LNCaP clone FGC (cell line): ENCODE data around the gene EIF3C.
"Not testable (repeated sequence)": the region's sequence is repeated elsewhere in the genome, so short reads cannot be mapped to it uniquely, and the experiment has no call there.

Source experiments
- DNase-seq: peaks from one replicate; pipeline ENCODE4 v3.0.0-alpha.2; 2011; ENCODE audit warnings: low read depth
- H3K4me3 ChIP-seq: 2 replicates; pipeline ENCODE4 v1.5.1; 2011; ENCODE audit warnings: mild to moderate bottlenecking, low read depth, low read length, control low read depth

Gene EIF3C

GRCh38 chr16:28711220-28712083 is at the start of gene EIF3C:
TSS of gene EIF3C (plus strand) at chr16:28711464. CDS start at chr16:28711687, 223 bp downstream.
- DNase-seq, H3K4me3 ChIP-seq: not testable (repeated sequence)

GRCh38 chr16:28666264-28666663 is 45.0 kb upstream of the EIF3C start:
- not testable (repeated sequence) for DNase-seq, H3K4me3 ChIP-seq

GRCh38 chr16:28667480-28667879 is 43.8 kb upstream of the EIF3C start:
- not testable (repeated sequence) for DNase-seq, H3K4me3 ChIP-seq

GRCh38 chr16:28668199-28668598 is 43.1 kb upstream of the EIF3C start:
- DNase-seq, H3K4me3 ChIP-seq: not testable (repeated sequence)

GRCh38 chr16:28688327-28688952 is 22.8 kb upstream of the EIF3C start:
- not testable (repeated sequence) for DNase-seq, H3K4me3 ChIP-seq

GRCh38 chr16:28689425-28689824 is 21.8 kb upstream of the EIF3C start:
- DNase-seq, H3K4me3 ChIP-seq: not testable (repeated sequence)

GRCh38 chr16:28691722-28692121 is 19.5 kb upstream of the EIF3C start:
- not testable (repeated sequence) for H3K4me3 ChIP-seq, DNase-seq

- not testable (repeated sequence) for DNase-seq, H3K4me3 ChIP-seq
Measured at GRCh38 chr16:28693257-28693950, 17.9 kb upstream of the EIF3C start.

- H3K4me3 ChIP-seq, DNase-seq: not testable (repeated sequence)
Measured at GRCh38 chr16:28699792-28700191, 11.5 kb upstream of the EIF3C start.

GRCh38 chr16:28700349-28700748 is 10.9 kb upstream of the EIF3C start:
- not testable (repeated sequence) for DNase-seq, H3K4me3 ChIP-seq

- not testable (repeated sequence) for H3K4me3 ChIP-seq, DNase-seq
Measured at GRCh38 chr16:28701384-28701783, 9.9 kb upstream of the EIF3C start.

- not testable (repeated sequence) for H3K4me3 ChIP-seq, DNase-seq
Measured at GRCh38 chr16:28704246-28704645, 7.0 kb upstream of the EIF3C start.

- DNase-seq, H3K4me3 ChIP-seq: not testable (repeated sequence)
Measured at GRCh38 chr16:28722852-28723650, 11.8 kb downstream of the EIF3C start.

GRCh38 chr16:28731253-28731652 is 20.0 kb downstream of the EIF3C start:
- not testable (repeated sequence) for DNase-seq, H3K4me3 ChIP-seq

GRCh38 chr16:28732455-28733124 is 21.3 kb downstream of the EIF3C start:
- DNase-seq, H3K4me3 ChIP-seq: not testable (repeated sequence)

- H3K4me3 ChIP-seq, DNase-seq: not testable (repeated sequence)
Measured at GRCh38 chr16:28739787-28740186, 28.5 kb downstream of the EIF3C start.

- not testable (repeated sequence) for DNase-seq
Measured at GRCh38 chr16:28740631-28741030, 29.4 kb downstream of the EIF3C start.

GRCh38 chr16:28741295-28741694 is 30.0 kb downstream of the EIF3C start:
- not testable (repeated sequence) for DNase-seq, H3K4me3 ChIP-seq

More at GRCh38 chr16:28740631-28741030, 29.4 kb downstream of the EIF3C start:
- not testable (repeated sequence) for H3K4me3 ChIP-seq
